Naive thymus-derived CD4-positive, alpha-beta T cell (primary cell): ENCODE data around the gene WAC. TPM values are rescaled to one million over a fixed set of nuclear protein-coding genes. Genes with fewer than 3 reads are reported as not detected.

ENCODE experiments used
- ATAC-seq: fragments of 150-1000 bp; cut with Tn5 transposase; 2 replicates; pipeline ENCODE4 v1.10.0; 2021; ENCODE audit warnings: mild to moderate bottlenecking, moderate library complexity
- CTCF ChIA-PET: fragments of 350-600 bp; sonication (Branson Sonifier 250); formaldehyde crosslinking; loops from one replicate; lab custom pipeline; 2021; ENCODE audit warnings: antibody characterized with exemption; lab: Charles Lee
- POLR2A ChIA-PET: fragments of 350-600 bp; sonication (Branson Sonifier 250); formaldehyde crosslinking; loops from one replicate; lab custom pipeline; 2021; ENCODE audit warnings: antibody characterized with exemption, inconsistent platforms; lab: Charles Lee
- DNase-seq, 9 donors: peaks; one replicate each; pipeline versions ENCODE4 v3.0.0 to v3.0.0-alpha.2; 2020 to 2022; ENCODE audit warnings: mixed read lengths in 1 of 9
- H3K27ac ChIP-seq: one replicate; pipeline ENCODE4 v1.7.0; 2013; ENCODE audit warnings: mild to moderate bottlenecking, low read depth, low read length, moderate library complexity
- H3K27me3 ChIP-seq, 2 donors: one replicate each; pipeline ENCODE4 v1.7.0; 2013; ENCODE audit warnings: low read length in 2 of 2, mild to moderate bottlenecking in 2 of 2, moderate library complexity in 2 of 2; ENCODE audit not compliant: control insufficient read depth in 2 of 2, insufficient read depth in 2 of 2
- H3K36me3 ChIP-seq, 3 experiments: 1 replicate in 2 of 3; 2 replicates in 1 of 3; pipeline ENCODE4 v1.7.0; 2013; ENCODE audit warnings: low read length in 3 of 3, mild to moderate bottlenecking in 3 of 3, moderate library complexity in 1 of 3; ENCODE audit not compliant: insufficient read depth in 3 of 3, control insufficient read depth in 2 of 3
- H3K4me1 ChIP-seq, 2 donors: one replicate each; pipeline ENCODE4 v1.7.0; 2013; ENCODE audit warnings: low read length in 2 of 2, mild to moderate bottlenecking in 2 of 2, moderate library complexity in 1 of 2; ENCODE audit not compliant: control insufficient read depth in 2 of 2, insufficient read depth in 2 of 2
- H3K4me3 ChIP-seq: 2 replicates; pipeline ENCODE4 v1.7.0; 2013; ENCODE audit warnings: mild to moderate bottlenecking, low read length
- H3K9me3 ChIP-seq, 3 experiments: 1 replicate in 2 of 3; 2 replicates in 1 of 3; pipeline ENCODE4 v1.7.0; 2013; ENCODE audit warnings: low read length in 3 of 3; ENCODE audit not compliant: control insufficient read depth in 2 of 3
- H3K27ac Mint-ChIP-seq, 9 donors: one replicate each; pipeline ENCODE4 v1.8.0; 2020 to 2022; ENCODE audit warnings: mixed read lengths in 9 of 9, mild to moderate bottlenecking in 8 of 9, moderate library complexity in 5 of 9, inconsistent platforms in 2 of 9
- H3K27me3 Mint-ChIP-seq, 5 donors: one replicate each; pipeline ENCODE4 v1.8.0; 2021 to 2022; ENCODE audit warnings: mixed read lengths in 5 of 5, mild to moderate bottlenecking in 1 of 5
- H3K36me3 Mint-ChIP-seq, 5 donors: one replicate each; pipeline ENCODE4 v1.8.0; 2020 to 2022; ENCODE audit warnings: mixed read lengths in 5 of 5, mild to moderate bottlenecking in 3 of 5, inconsistent platforms in 1 of 5
- H3K4me1 Mint-ChIP-seq, 7 donors: one replicate each; pipeline ENCODE4 v1.8.0; 2020 to 2022; ENCODE audit warnings: mixed read lengths in 7 of 7, mild to moderate bottlenecking in 3 of 7, inconsistent platforms in 1 of 7
- H3K4me3 Mint-ChIP-seq, 10 donors: one replicate each; pipeline ENCODE4 v1.8.0; 2020 to 2022; ENCODE audit warnings: mild to moderate bottlenecking in 10 of 10, mixed read lengths in 10 of 10, moderate library complexity in 6 of 10, inconsistent platforms in 2 of 10
- H3K9me3 Mint-ChIP-seq, 11 donors: one replicate each; pipeline ENCODE4 v1.8.0; 2020 to 2022; ENCODE audit warnings: mixed read lengths in 11 of 11, mild to moderate bottlenecking in 4 of 11, inconsistent platforms in 1 of 11, moderate library complexity in 1 of 11
- intact Hi-C, 2 donors: fragments of 100-400 bp; cut with micrococcal nuclease; formaldehyde crosslinking; loops; one replicate each; pipeline ENCODE4 v1.15.1; 2023
- polyA plus RNA-seq, 2 donors: library from polyadenylated mRNA; unstranded; fragments of 300-500 nt; fragmentation: Illumina TruSeq; gene quantifications; one replicate each; pipeline ENCODE4 v1.2.3, GENCODE V29; 2021
- total RNA-seq, 6 experiments: library from RNA in 5 of 6; stranded (reverse) in 5 of 6; gene quantifications; 1 replicate in 5 of 6; 2 replicates in 1 of 6; pipeline ENCODE4 v1.2.3 and lab custom pipeline; 2021 to 2026

Gene WAC
- total and polyA plus RNA-seq, 7 experiments from 2014 or later = 86.0 to 184 (median 165) TPM

GRCh38 chr10:28556142-28556541, 23.2 kb downstream of the WAC start:
- DNase-seq = no peak
- Mint-ChIP-seq H3K36me3 (peaks cover 16 to 67% (median 62%) of the 10 kb centered on the region in 5 donors), H3K4me3 (peak overlapping the region in 2 of 10 donors; percentile 35 to 44), H3K27ac (no peak overlapping the region), H3K4me1 (peaks cover 58 to 100% (median 95%) of the 10 kb centered on the region in 7 donors), H3K9me3 (peaks cover 0 to 2% (median 0%) of the 10 kb centered on the region in 11 donors), H3K27me3 (no peaks in the 10 kb centered on the region)
- H3K36me3 ChIP-seq = peaks cover 4 to 19% (median 8%) of the 10 kb centered on the region in 3 experiments
- no peaks in the 10 kb centered on the region for H3K27me3 ChIP-seq
- ChIA-PET CTCF (interaction anchor here (0.8 kb wide), 1 partner anchor 165 kb away, joined by 3 read pairs; no protein-coding TSS in a partner anchor), POLR2A (interaction anchor here (0.6 to 1.1 kb wide), 3 partner anchors 10 to 241 kb away, joined by 3 to 4 read pairs (median 4); no protein-coding TSS in a partner anchor)
- H3K4me1 ChIP-seq = peaks cover 29 to 44% of the 10 kb centered on the region in 2 donors
- intact Hi-C loops = no loop called here
- H3K27ac ChIP-seq = no peak overlapping the region
- no peaks in the 10 kb centered on the region for H3K9me3 ChIP-seq
- ATAC-seq = no peak
- H3K4me3 ChIP-seq = no peak overlapping the region

GRCh38 chr10:28558186-28558585, 25.3 kb downstream of the WAC start:
- Histone ChIP-seq H3K27ac (no peak overlapping the region), H3K36me3 (peaks cover 5 to 25% (median 8%) of the 10 kb centered on the region in 3 experiments), H3K27me3 (no peaks in the 10 kb centered on the region), H3K4me1 (peaks cover 20 to 34% of the 10 kb centered on the region in 2 donors), H3K9me3 (no peaks in the 10 kb centered on the region), H3K4me3 (no peak overlapping the region)
- Mint-ChIP-seq H3K9me3 (peaks cover 0 to 2% (median 0%) of the 10 kb centered on the region in 11 donors), H3K36me3 (peaks cover 16 to 65% (median 47%) of the 10 kb centered on the region in 5 donors), H3K27me3 (no peaks in the 10 kb centered on the region), H3K4me1 (peaks cover 50 to 100% (median 91%) of the 10 kb centered on the region in 7 donors), H3K4me3 (peak overlapping the region in 4 of 10 donors; percentile 10 to 20 (median 14)), H3K27ac (peak overlapping the region in 2 of 9 donors; percentile 1 to 14)
- DNase-seq = no peak
- ATAC-seq = no peak
- intact Hi-C loops = no loop called here
- ChIA-PET POLR2A (interaction anchor here (0.7 kb wide), 1 partner anchor 15 kb away, joined by 3 read pairs; no protein-coding TSS in a partner anchor), CTCF (interaction anchor here (0.6 to 0.7 kb wide), 3 partner anchors 13 to 505 kb away, joined by 3 to 4 read pairs (median 3); no protein-coding TSS in a partner anchor)

GRCh38 chr10:28558923-28559508, 26.1 kb downstream of the WAC start:
- ATAC-seq (peak; percentile 40), DNase-seq (no peak)
- intact Hi-C loops = no loop called here
- POLR2A ChIA-PET = interaction anchor here (0.7 kb wide), 1 partner anchor 16 kb away, joined by 3 read pairs; no protein-coding TSS in a partner anchor
- peaks cover 16 to 66% (median 48%) of the 10 kb centered on the region in 5 donors for H3K36me3 Mint-ChIP-seq
- H3K4me3 Mint-ChIP-seq = peak overlapping the region in 6 of 10 donors; percentile 0 to 36 (median 7)
- H3K4me1 Mint-ChIP-seq = peaks cover 51 to 98% (median 89%) of the 10 kb centered on the region in 7 donors
- H3K27me3 ChIP-seq = no peaks in the 10 kb centered on the region
- no peaks in the 10 kb centered on the region for H3K9me3 ChIP-seq
- no peak overlapping the region for H3K27ac ChIP-seq
- peak overlapping the region in 6 of 9 donors; percentile 14 to 65 (median 34) for H3K27ac Mint-ChIP-seq
- CTCF ChIA-PET = interaction anchor here (0.6 kb wide), 1 partner anchor 48 kb away, joined by 3 read pairs; no protein-coding TSS in a partner anchor
- no peaks in the 10 kb centered on the region for H3K27me3 Mint-ChIP-seq
- peaks cover 5 to 25% (median 8%) of the 10 kb centered on the region in 3 experiments for H3K36me3 ChIP-seq
- H3K4me1 ChIP-seq = peaks cover 13 to 33% of the 10 kb centered on the region in 2 donors
- peaks cover 0 to 2% (median 0%) of the 10 kb centered on the region in 11 donors for H3K9me3 Mint-ChIP-seq
- no peak overlapping the region for H3K4me3 ChIP-seq

GRCh38 chr10:28559618-28560017, 26.7 kb downstream of the WAC start:
- CTCF ChIA-PET = no interaction called here
- POLR2A ChIA-PET = no interaction called here
- no peak for ATAC-seq
- H3K4me3 ChIP-seq = no peak overlapping the region
- Mint-ChIP-seq H3K9me3 (peaks cover 0 to 2% (median 0%) of the 10 kb centered on the region in 11 donors), H3K4me1 (peaks cover 51 to 98% (median 89%) of the 10 kb centered on the region in 7 donors), H3K27ac (peak overlapping the region in 1 of 9 donors; percentile 74), H3K27me3 (no peaks in the 10 kb centered on the region), H3K4me3 (peak overlapping the region in 5 of 10 donors; percentile 7 to 27 (median 11)), H3K36me3 (peaks cover 15 to 66% (median 46%) of the 10 kb centered on the region in 5 donors)
- intact Hi-C loops = no loop called here
- H3K36me3 ChIP-seq = peaks cover 5 to 25% (median 5%) of the 10 kb centered on the region in 3 experiments
- no peaks in the 10 kb centered on the region for H3K27me3 ChIP-seq
- no peak overlapping the region for H3K27ac ChIP-seq
- H3K4me1 ChIP-seq = peaks cover 13 to 35% of the 10 kb centered on the region in 2 donors
- no peak for DNase-seq
- H3K9me3 ChIP-seq = no peaks in the 10 kb centered on the region

- Histone ChIP-seq H3K27ac (no peak overlapping the region), H3K4me1 (peaks cover 13 to 30% of the 10 kb centered on the region in 2 donors), H3K4me3 (no peak overlapping the region), H3K36me3 (peaks cover 4 to 16% (median 5%) of the 10 kb centered on the region in 3 experiments), H3K9me3 (no peaks in the 10 kb centered on the region), H3K27me3 (no peaks in the 10 kb centered on the region)
- intact Hi-C loops = loop anchor here in 1 of 2 donors (1.0 kb wide), 1 partner anchor 8 kb away; no protein-coding TSS in a partner anchor
- CTCF ChIA-PET = no interaction called here
- POLR2A ChIA-PET = interaction anchor here (0.7 kb wide), 1 partner anchor 14 kb away, joined by 3 read pairs; no protein-coding TSS in a partner anchor
- peak overlapping the region in 3 of 9 donors; percentile 29 to 68 (median 33) for H3K27ac Mint-ChIP-seq
- H3K27me3 Mint-ChIP-seq = no peaks in the 10 kb centered on the region
- peak overlapping the region in 7 of 10 donors; percentile 7 to 62 (median 16) for H3K4me3 Mint-ChIP-seq
- DNase-seq (no peak), ATAC-seq (peak; percentile 17)
- peaks cover 7 to 59% (median 39%) of the 10 kb centered on the region in 5 donors for H3K36me3 Mint-ChIP-seq
- H3K9me3 Mint-ChIP-seq = peaks cover 0 to 2% (median 0%) of the 10 kb centered on the region in 11 donors
- peaks cover 49 to 98% (median 89%) of the 10 kb centered on the region in 7 donors for H3K4me1 Mint-ChIP-seq
These were observed 27.7 kb downstream of the WAC start for GRCh38 chr10:28560617-28561016.

GRCh38 chr10:28561531-28561930, 28.6 kb downstream of the WAC start:
- peaks cover 17 to 28% of the 10 kb centered on the region in 2 donors for H3K4me1 ChIP-seq
- H3K4me1 Mint-ChIP-seq = peaks cover 48 to 98% (median 90%) of the 10 kb centered on the region in 7 donors

More at GRCh38 chr10:28561531-28561930, 28.6 kb downstream of the WAC start:
- no peaks in the 10 kb centered on the region for H3K9me3 ChIP-seq
- no peaks in the 10 kb centered on the region for H3K27me3 ChIP-seq
- H3K27ac ChIP-seq = no peak overlapping the region
- Mint-ChIP-seq H3K27me3 (no peaks in the 10 kb centered on the region), H3K27ac (no peak overlapping the region), H3K9me3 (peaks cover 0 to 2% (median 0%) of the 10 kb centered on the region in 11 donors), H3K4me3 (peak overlapping the region in 3 of 10 donors; percentile 2 to 45 (median 7)), H3K36me3 (peaks cover 7 to 56% (median 35%) of the 10 kb centered on the region in 5 donors)
- peaks cover 4 to 14% (median 5%) of the 10 kb centered on the region in 3 experiments for H3K36me3 ChIP-seq
- no peak overlapping the region for H3K4me3 ChIP-seq
- ChIA-PET CTCF (no interaction called here), POLR2A (no interaction called here)
- intact Hi-C loops = loop anchor here in 1 of 2 donors (1.0 kb wide), 1 partner anchor 9 kb away; no protein-coding TSS in a partner anchor
- DNase-seq (no peak), ATAC-seq (no peak)
